Fibroblast of upper back skin (primary cell): ENCODE data around the gene CYP2F1.
"Not testable (repeated sequence)": the region's sequence is repeated elsewhere in the genome, so short reads cannot be mapped to it uniquely, and the experiment has no call there.

Experiments
- DNase-seq: peaks from one replicate; pipeline ENCODE4 v3.0.0-alpha.2; 2013

The CYP2F1 gene

DNA sequence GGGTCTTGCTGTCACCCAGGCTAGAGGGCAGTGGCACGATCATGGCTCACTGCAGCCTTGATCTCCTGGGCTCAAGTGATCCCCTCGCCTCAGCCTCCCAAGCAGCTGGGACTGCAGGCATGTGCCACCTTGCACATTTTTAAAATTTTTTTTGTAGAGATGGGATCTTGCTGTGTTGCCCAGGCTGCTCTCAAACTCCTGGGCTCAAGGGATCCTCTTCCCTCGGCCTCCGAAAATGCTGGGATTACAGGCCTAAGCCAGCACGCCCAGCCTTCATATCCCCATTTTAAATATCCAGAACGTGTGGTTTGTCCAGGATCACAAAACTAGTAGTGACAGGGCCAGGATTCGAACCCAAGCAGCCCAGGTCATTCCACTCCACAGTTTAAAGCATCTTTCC lies 13.1 kb downstream of the CYP2F1 start:
- DNase-seq = not testable (repeated sequence)

DNA sequence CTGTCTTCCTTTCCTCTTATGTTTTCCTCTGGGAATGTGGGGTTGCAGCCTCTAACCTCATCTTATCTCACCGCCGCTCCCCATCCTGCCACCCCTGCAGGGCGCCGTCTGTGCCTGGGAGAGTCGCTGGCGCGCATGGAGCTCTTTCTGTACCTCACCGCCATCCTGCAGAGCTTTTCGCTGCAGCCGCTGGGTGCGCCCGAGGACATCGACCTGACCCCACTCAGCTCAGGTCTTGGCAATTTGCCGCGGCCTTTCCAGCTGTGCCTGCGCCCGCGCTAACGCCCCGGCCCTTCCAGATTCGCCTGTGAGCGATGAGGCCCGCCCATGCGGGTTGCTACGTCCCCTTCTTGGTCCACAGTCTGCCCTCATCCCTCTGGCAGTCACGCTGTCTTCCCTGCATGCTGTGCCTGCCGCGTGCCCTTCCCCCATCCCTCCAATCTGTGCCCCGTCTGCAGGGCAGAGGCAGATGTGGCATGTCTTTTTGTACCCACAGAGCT lies 13.6 kb downstream of the CYP2F1 start:
- DNase-seq = peak; percentile 47

DNA sequence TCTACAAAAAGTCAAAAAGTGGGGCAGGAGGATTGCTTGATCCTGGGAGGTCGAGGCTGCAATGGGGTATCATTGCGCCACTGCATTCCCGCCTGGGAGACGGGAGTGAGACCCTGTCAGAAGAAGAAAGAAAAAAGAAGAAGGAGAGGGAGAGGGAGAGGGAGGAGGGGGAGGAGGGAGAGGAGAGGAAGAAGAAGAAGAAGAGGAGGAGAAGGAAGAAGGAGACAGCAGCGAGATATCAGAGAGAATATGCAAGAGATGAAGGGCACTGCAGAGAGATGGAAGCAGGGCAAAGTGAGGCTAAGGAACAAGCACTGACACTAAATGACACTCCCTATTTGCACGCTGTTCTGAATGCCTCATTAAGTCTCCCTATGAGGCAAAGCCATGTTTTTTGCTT lies 14.5 kb downstream of the CYP2F1 start:
- DNase-seq = no peak

DNA sequence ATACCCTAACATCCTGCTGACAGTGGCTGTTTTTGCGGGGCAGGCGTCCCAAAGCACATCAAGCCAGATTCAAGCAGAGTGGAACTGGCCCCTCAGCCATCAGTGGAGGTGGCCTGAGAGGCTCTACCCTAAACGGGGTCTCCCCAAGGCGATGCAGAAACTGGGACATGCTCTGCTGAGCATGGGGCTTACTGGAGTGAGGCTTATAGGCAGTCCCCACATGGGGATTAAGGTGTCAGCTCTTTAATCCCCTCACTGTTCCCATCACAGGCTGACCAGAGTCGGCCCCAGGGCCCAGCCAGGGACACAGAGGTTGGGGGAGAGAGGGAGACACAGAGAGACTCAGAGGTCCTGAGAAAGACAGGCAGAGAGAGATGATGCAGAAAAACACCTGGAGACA lies 17.0 kb downstream of the CYP2F1 start:
- DNase-seq = no peak

DNA sequence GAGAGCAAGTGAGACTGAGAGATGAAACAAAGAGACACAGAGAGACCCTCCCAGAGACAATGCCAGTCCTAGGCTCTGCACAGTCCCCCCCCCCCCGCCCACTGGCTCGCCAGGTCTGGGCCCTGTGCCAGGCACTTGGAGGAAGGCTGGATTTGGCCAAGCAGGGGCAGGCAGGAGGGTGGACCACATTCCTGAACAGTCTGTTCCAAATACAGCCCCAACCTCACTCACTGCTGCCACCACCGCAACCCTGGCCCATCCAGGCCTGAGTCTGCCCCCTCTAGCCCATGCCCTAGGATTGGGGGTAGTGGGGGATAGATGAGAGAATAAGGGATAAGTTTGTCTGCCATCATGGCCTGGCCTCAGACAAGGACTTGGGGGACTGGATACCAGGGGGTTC lies 19.0 kb downstream of the CYP2F1 start:
- DNase-seq = no peak

DNA sequence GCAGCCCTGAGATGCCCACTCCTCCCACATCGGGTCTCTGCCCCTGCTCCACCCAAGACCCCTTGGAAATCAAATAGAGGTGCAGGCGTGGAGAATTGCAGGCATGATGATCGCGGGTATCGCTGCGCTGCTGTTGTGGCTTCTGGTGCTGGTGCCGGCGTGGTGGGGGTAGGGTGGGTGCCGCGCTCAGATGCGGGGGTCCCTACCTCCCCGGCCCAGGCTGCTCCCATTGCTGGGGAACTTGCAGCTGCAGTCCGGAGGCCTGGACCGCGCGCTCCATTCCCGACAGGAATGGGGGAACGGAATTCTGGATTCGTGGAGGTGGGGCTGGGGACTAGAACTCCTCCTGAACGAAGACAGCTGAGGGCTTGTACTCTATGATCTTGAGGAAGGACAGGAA lies 20.4 kb downstream of the CYP2F1 start:
- no peak for DNase-seq

DNA sequence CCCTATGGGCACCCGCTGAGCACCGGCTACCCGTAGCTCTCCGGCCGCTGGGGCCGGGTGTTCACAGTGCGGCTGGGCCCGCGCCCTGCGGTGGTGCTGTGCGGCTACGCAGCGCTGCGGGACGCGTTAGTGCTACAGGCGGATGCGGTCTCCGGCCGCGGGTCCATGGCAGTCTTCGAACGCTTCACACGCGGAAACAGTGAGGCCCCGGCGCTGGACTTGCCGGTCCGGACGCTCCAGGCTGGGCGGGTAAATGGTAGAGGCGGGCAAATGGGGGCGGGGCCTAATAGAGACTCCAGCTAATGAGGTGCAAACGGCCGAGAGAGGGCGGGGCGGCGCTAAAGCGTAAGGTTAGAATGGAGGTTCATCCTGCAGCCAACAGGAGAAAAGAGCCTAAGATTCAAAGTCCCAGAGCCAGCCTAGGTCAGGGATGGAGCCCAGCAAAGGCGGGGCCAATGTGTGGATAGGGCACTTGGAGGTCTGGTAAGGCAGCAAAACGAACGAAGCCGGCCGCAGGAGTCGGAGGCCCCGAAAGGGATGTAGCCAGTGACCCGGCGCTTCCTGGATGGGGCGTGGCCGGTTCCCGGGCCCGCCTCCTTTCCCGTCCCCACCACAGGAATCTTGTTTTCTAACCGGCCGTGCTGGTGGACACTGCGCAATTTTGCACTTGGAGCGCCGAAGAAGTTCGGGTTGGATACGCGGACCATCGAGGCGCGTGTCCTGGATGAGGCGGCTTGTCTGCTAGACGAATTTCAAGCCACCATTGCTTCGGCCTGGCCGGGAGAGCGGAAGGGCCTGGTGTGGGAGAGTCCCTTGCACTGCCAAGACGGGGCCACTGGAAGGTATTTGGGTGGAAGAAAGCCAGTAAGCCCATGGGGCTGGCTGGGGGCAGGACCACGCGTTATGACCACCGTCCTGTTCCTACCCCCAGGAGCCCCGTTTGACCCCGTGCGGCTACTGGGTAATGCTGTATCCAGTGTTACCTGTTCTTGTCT lies 21.5 kb downstream of the CYP2F1 start:
- DNase-seq = peak; percentile 43

DNA sequence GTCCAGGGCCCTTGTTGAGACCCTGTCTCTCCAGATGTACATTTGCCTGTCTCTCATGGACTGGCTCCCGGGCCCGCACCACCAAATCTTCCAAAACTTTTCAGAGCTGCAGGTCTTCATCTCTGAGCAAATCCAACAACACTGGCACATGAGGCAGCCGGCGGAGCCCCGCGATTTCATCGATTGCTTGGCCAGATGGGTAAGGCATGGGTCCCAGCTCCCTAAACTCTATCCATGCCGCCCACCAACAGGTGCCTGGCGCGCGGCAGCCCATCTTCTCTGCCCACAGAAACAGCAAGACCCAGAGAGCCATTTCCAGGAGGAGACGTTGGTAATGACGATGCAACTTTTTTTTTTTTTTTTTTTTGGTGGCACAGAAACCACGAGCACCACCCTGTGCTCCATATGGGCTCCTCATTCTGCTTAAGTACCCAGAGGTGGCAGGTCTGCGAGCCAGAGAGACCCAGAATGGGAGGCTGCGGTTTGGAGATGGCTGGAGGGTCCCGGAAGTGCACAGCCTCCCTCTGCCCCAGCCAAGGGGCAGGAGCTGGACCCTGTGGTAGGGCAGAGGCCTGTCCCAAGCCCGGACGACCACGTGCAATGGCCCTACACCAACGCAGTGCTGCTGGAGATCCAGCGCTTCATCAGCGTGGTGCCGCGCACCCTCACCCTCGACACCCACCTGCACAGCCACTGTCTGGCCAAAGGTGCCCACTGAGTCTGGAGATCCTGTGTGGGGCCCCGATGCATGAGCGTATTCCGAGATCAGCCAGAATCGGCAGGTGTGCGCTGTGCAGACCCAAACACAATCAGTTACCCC lies 22.6 kb downstream of the CYP2F1 start:
- no peak for DNase-seq

DNA sequence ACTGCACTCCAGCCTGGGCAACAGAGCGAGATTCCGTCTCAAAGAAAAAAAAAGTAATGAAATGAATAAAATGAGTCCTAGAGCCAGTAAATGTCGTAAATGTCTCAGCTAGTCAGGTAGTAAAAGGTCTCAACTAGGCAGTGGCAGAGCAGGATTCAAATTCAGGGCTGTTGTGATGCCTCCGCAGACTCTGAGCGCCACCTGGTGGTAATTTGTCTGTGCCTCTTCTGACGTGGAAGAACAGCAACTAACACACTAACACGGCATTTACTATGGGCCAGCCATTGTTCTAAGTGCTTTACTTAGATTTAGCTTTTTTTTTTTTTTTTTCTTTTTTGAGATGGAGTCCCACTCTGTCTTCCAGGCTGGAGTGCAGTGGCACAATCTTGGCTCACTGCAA lies 30.2 kb downstream of the CYP2F1 start:
- DNase-seq = peak; percentile 70

DNA sequence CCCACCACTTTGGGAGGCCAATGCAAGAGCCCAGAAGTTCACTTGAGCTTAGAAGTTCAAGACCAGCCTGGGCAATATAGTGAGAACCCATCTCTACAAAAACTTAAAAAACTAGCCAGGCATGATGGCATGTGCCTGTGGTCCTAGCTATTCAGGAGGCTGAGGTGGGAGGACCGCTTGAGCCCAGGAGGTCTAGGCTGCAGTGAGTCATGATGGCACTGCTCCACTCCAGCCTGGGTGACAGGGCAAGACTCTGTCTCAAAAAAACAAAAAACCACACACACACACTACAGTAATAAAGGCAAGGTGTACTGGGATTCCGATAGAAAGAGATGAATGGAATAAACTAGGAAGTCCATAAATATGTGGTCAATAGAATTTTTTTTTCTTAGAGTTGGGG lies 35.6 kb downstream of the CYP2F1 start:
- DNase-seq = no peak

DNA sequence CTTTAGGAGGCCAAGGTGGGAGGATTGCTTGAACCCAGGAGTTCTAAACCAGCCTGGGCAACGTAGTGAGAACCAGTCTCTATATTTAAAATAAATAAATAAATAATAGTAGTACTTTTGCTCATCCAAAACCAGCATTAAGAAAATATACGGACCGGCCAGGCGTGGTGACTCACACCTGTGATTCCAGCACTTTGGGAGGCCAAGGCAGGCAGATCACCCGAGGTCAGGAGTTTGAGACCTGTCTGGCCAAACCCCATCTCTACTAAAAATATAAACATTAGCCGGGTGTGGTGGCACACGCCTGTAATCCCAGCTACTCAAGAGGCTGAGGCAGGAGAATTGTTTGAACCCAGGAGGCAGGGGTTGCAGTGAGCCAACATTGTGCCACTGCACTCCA lies 36.8 kb downstream of the CYP2F1 start:
- not testable (repeated sequence) for DNase-seq

DNA sequence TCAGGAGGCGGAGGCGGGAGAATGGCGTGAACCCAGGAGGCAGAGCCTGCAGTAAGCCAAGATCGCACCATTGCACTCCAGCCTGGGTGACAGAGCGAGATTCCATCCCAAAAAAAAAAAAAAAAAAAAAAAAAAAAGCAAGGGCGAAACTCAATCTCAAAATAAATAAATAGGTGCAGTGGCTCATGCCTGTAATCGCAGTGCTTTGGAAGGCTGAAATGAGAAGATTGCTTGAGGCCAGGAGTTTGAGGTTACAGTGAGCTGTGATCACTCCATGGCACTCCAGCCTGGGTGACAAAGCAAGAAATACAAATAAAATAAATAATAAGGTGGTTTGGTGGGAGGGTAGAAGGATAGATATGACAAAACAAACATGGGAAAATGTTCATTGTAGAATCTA lies 39.8 kb downstream of the CYP2F1 start:
- DNase-seq = no peak

DNA sequence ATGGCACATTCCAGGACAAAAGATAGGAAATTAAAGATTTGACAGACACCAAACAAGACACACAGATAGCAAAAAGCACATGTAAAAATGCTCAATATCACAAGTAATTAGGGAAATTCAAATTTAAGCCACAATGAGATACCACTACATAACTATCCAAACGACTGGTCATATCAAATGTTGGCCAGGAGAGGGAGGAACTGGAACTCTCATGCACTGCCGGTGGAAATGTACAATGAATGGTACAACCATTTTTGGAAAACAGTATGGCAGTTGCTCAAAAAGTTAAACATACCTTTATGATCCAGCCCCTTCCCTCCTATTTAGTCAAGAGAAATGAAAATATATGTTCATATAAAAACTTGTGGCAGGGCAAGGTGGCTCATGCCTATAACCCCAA lies 42.0 kb downstream of the CYP2F1 start:
- no peak for DNase-seq

DNA sequence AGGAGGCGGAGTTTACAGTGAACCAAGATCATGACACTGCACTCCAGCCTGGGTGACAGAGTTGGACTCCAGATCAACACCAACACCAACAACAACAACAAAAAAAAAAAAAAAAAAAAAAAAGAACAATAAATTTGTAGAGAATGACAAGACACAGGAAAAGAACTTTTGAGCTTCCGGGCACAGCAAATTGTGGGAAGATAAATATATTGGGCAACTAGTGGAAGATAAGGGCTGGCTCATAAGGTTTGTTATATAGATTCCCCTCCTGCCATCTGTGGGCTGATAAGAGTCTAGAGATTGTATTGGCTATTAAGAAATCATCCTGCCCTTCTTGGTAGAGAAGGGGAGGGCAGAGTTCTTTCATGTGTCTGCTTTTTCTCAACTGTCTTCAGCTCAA lies 45.6 kb downstream of the CYP2F1 start:
- DNase-seq = no peak

DNA sequence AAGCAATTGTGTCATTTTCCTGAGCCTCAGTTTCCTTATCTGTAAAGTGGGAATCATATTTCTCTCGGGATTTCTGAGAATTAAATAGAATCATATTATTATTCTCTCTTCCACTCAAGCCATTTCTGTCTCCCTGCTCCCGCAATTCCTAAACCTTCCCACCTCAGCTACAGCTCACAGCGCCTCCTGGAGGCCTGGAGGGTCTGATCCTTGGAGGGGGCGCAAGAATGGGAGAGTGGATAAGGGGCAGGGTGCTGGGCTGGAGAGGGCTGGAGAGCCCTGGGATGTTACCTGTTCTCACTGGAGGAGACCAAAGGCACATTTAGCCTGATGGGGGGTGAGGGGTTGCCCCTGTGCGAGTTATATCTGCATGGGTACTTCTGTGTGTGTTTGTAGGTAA lies 47.7 kb downstream of the CYP2F1 start:
- no peak for DNase-seq

DNA sequence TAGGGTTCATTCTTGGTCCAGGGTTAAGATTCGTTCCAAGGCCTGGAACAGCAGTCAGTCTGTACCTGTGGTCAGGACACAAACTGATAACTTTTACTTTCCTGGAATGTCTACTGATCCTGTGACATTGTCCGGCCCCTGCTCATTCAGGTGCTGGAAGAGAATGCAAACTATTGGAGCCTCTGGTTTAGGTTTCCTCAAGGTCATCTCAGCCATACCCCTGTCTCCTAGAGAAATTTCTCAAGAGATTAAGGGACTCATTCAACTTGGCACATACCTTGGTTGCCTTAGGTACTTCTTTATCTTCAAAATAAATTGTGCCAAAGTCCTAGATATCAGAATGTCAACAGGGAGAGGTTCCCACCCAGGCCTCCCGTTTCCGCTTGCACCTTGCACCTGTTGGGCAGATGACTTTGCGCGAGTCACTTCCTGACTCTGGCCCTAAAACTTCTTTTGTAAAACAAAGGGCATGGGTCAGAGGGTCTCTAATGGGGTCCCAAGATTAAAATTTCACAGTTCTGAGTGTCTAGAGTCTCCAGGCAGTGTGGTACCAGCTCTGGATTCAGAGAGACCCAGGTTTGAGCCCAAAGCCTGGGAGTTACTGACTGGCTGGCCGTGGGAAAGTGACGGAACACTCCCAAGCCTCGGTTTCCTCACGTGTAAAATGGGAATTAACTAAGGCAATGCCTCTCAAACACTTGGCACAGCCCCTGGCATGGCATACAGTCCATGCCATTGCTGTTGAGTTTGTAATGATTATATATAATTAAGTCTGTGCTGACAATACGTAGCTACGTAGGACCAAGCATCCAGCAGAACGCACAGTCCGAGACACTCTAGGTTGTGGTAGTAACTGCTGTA lies 52.9 kb downstream of the CYP2F1 start:
- DNase-seq = no peak

DNA sequence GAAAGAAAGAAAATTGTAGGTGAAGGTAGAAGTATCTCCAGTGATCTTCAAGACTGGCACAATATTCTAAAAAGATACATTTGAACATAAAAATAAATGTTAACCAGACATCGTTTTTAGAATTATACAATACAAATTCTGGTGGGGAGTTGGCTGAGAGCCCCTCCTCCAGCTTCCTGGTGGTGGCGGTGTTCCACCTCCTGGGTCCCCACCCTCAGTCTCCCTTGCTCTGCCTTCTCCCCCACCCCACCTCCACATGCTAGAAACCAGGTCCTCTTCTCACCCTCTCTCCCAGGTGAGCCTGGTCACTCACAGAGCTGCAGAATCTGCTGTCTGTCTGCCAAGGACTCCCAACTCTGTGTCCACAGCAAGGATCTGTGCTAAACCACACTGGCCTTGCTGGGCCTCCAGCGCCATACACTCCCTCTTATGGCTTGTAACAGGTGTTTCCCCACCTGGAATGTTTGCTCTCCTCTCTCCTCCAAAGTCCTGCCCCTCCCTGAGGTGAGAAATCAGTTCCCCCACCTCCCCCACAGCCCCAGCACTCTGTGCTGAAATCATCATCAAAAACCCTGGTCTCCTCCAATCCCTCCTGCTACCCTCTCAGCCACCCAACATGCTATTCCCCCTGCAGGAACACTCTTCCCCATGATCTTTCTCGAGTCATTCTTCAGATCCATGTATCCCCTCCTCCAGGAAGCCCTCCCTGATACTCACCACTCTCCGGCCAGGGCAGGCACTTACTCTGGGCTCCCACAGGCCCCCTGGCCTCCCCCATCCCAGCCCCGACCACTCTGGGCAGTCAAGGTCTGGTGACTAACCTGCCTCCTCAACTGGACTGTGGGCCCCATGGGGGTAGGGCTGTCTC lies 58.3 kb downstream of the CYP2F1 start:
- DNase-seq = no peak

DNA sequence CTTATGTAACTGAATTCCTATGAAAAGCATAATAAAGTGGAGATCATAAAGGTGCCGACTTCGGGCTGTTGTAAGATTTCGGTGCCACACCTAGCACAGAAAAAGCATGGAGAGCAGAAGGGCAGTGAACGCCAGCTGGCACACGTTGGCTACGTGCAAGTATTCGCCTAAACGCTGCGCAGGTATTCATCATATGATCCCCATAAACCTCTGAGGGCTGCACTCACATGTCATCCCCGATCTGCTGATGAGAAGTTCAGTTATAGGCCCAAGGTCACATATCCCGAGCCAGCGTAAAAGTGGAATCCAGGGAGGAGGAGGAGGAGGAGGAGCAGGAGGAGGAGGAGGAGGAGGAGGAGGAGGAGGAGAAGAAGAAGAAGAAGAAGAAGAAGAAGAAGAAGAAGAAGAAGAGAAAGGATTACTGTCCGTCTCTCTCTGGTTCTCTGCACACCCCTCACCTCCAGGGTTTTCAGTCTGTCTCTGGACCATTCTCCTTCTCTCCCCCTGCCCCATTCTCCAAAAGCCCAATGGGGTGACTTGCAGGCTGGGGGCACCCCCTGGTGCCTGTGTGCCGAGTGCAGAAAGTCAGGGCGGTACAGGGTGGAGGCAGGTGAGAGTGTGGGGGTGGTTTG lies 60.2 kb downstream of the CYP2F1 start:
- DNase-seq = no peak

DNA sequence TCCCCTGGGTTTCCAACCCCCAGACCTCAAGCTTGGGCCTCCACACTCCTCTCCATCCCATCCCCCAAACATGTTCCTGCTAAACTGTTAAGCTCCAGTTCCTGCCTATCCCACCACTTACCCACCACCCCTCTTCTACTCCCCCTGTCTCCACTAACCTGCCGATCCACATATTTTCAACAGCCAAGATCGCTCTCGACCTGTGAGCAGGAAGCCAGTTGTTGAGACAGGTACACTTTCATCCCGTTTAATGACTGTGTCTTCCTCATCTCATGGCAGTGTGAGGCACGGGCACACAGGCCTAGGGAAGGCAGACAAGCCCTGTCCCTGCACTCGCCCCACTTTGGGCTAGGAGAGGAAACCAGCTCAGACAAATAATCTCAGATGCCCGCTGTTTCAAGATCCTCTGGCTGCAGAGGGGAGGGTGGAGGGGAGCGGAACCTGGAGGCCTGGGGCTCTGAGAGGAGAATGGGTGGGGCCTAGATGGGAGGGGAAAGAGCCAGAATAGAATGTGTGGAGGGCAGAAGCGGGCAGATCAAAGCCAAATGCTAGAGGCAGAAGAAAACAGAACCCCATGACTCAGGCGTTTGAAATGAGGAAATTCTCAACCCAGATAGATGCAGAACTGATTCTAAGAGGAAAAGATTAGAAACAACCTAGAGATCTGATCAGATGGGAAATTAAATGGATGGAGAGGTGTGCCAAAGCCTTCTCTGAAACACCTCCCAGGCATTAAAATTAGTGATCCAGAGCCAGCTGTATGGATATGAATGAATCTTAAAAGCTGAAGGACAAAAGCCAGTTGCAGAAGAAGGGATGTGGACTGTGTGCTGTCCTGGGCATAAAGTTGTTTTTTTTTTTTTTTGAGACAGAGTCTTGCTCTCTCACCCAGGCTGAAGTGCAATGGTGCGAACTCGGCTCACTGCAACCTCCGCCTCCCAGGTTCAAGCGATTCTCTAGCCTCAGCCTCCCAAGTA lies 61.9 kb downstream of the CYP2F1 start:
- peak; percentile 78 for DNase-seq
